HepG2 (cell line): ENCODE measurements around the gene GSTT2. TPM values are rescaled to one million over a fixed set of nuclear protein-coding genes. Genes with fewer than 3 reads are reported as not detected.

ENCODE experiments used
- ASH2L ChIP-seq: fragments of 300-600, 200-600 bp; sonication (generic); IDR thresholded peaks from 2 replicates; pipeline ENCODE4 v1.7.0; 2017; ENCODE audit warnings: low read depth, mild to moderate bottlenecking, moderate library complexity, mixed read lengths, low read length; ENCODE audit not compliant: insufficient read length
- BATF2 ChIP-seq: sonication (generic); formaldehyde crosslinking; IDR thresholded peaks from 2 replicates; pipeline ENCODE4 v1.8.0; 2022; ENCODE audit warnings: mild to moderate bottlenecking, missing genetic modification reagents, moderate library complexity
- FOXP1 ChIP-seq, 2 experiments: fragments of 450-650 bp in 1 of 2; IDR thresholded peaks; 2 replicates each; pipeline ENCODE4 v1.6.1; 2017 to 2018; ENCODE audit warnings: antibody characterized with exemption in 1 of 2
- GLMP ChIP-seq: sonication (generic); formaldehyde crosslinking; IDR thresholded peaks from 2 replicates; pipeline ENCODE4 v1.9.0; 2021; ENCODE audit warnings: missing genetic modification reagents, mild to moderate bottlenecking, borderline replicate concordance
- HMG20B ChIP-seq: conservative IDR thresholded peaks from 2 replicates; pipeline ENCODE4 v1.6.1; 2016; ENCODE audit warnings: missing genetic modification reagents, missing compliant biosample characterization
- HNF4G ChIP-seq, 2 experiments: sonication (generic) in 1 of 2; formaldehyde crosslinking in 1 of 2; IDR thresholded peaks; 2 replicates each; pipeline versions ENCODE4 v1.4.0 to v1.6.1; 2011 to 2020; ENCODE audit warnings: borderline replicate concordance in 2 of 2, low read depth in 2 of 2, mild to moderate bottlenecking in 2 of 2, low read length in 1 of 2, missing genetic modification reagents in 1 of 2, moderate library complexity in 1 of 2
- HNRNPUL1 ChIP-seq: fragments of 200-400 bp; formaldehyde crosslinking; IDR thresholded peaks from 2 replicates; pipeline ENCODE4 v1.6.1; 2017; ENCODE audit warnings: low read depth, mild to moderate bottlenecking, low read length, moderate library complexity
- KLF11 ChIP-seq: IDR thresholded peaks from 2 replicates; pipeline ENCODE4 v1.6.1; 2016; ENCODE audit warnings: missing compliant biosample characterization
- NBN ChIP-seq: fragments of 450-650 bp; conservative IDR thresholded peaks from 2 replicates; pipeline ENCODE4 v1.6.1; 2017
- RBFOX2 ChIP-seq: fragments of 200-400 bp; formaldehyde crosslinking; IDR thresholded peaks from 2 replicates; pipeline ENCODE4 v1.6.1; 2017; ENCODE audit warnings: low read depth, mild to moderate bottlenecking, low read length
- RXRA ChIP-seq: sonication (generic); formaldehyde crosslinking; IDR thresholded peaks from 2 replicates; pipeline ENCODE4 v1.5.1; 2020; ENCODE audit warnings: missing genetic modification reagents
- ZBTB39 ChIP-seq: sonication (generic); formaldehyde crosslinking; IDR thresholded peaks from 2 replicates; pipeline ENCODE4 v1.5.0; 2020; ENCODE audit warnings: missing genetic modification reagents
- ZNF280B ChIP-seq: sonication (generic); formaldehyde crosslinking; IDR thresholded peaks from 2 replicates; pipeline ENCODE4 v1.5.0; 2020; ENCODE audit warnings: missing genetic modification reagents, mild to moderate bottlenecking, borderline replicate concordance
- ZNF3 ChIP-seq: IDR thresholded peaks from 2 replicates; pipeline ENCODE4 v1.7.0; 2017; ENCODE audit warnings: inconsistent platforms
- ZNF331 ChIP-seq: sonication (generic); formaldehyde crosslinking; IDR thresholded peaks from 2 replicates; pipeline ENCODE4 v1.4.0; 2020; ENCODE audit warnings: missing genetic modification reagents
- ZNF460 ChIP-seq: sonication (generic); formaldehyde crosslinking; IDR thresholded peaks from 2 replicates; pipeline ENCODE4 v1.5.1; 2020; ENCODE audit warnings: missing genetic modification reagents, mild to moderate bottlenecking, borderline replicate concordance
- ZNF512 ChIP-seq: sonication (generic); formaldehyde crosslinking; IDR thresholded peaks from 2 replicates; pipeline ENCODE4 v1.4.0; 2020; ENCODE audit warnings: mild to moderate bottlenecking, missing genetic modification reagents
- ZNF644 ChIP-seq: IDR thresholded peaks from 2 replicates; pipeline ENCODE4 v1.6.1; 2016; ENCODE audit warnings: low read depth
- ZNF710 ChIP-seq: sonication (generic); formaldehyde crosslinking; IDR thresholded peaks from 2 replicates; pipeline ENCODE4 v1.5.0; 2020; ENCODE audit warnings: mild to moderate bottlenecking, missing genetic modification reagents, borderline replicate concordance
- ZNF780A ChIP-seq: sonication (generic); formaldehyde crosslinking; IDR thresholded peaks from 2 replicates; pipeline ENCODE4 v1.8.0; 2022; ENCODE audit warnings: mild to moderate bottlenecking, missing genetic modification reagents, moderate library complexity
- ZNF792 ChIP-seq: IDR thresholded peaks from 2 replicates; pipeline ENCODE4 v1.6.1; 2016
- polyA plus RNA-seq, 8 experiments: library from polyadenylated mRNA; depleted of rRNA in 3 of 8; stranded (reverse) in 7 of 8; unstranded in 1 of 8; fragments of >200 nt; fragmentation: Illumina TruSeq in 4 of 8; extraction: Trizol in 4 of 8; gene quantifications; 2 replicates each; pipeline versions ENCODE4 v1.2.1 to v1.2.3, GENCODE V29; 2011 to 2016; ENCODE audit warnings: low read depth in 4 of 8, missing spikeins in 1 of 8, mixed read lengths in 1 of 8; ENCODE audit not compliant: insufficient read depth in 1 of 8
- total RNA-seq, 5 experiments: library from RNA; depleted of rRNA; stranded (reverse); fragments of >200 nt; fragmentation: Illumina TruSeq; extraction: Trizol; gene quantifications; 2 replicates each; pipeline ENCODE4 v1.2.3, GENCODE V29; 2016; ENCODE audit warnings: low read depth in 1 of 5

The GSTT2 gene
- total and polyA plus RNA-seq, 2 of the 13 experiments (the other 11 are each of a cell fraction or from before 2014, with no cell fraction given) = not detected

- TF ChIP-seq GLMP (no peak), HMG20B (CRISPR knock-in tag) (no peak), ZNF792 (no peak), KLF11 (no peak), ZBTB39 (no peak), ZNF280B (CRISPR knock-in tag) (no peak), ZNF780A (CRISPR knock-in tag) (no peak), ZNF710 (peak; percentile 78; the same call in 1 of the 2 replicates), HNF4G (IDR thresholded peaks at IDR 0.05; ENCODE audit: borderline replicate concordance, low read depth, low read length) (peak; percentile 56; the same call in 1 of the 2 replicates), HNF4G (CRISPR knock-in tag; IDR thresholded peaks at IDR 0.05; ENCODE audit: borderline replicate concordance, low read depth) (no peak), HNRNPUL1 (no peak), BATF2 (CRISPR knock-in tag) (no peak), ZNF460 (CRISPR knock-in tag) (peak; percentile 90), FOXP1 (IDR thresholded peaks at IDR 0.05) (no peak), FOXP1 (CRISPR knock-in tag; IDR thresholded peaks at IDR 0.05) (peak; percentile 44; the same call in 1 of the 2 replicates), ASH2L (no peak), ZNF644 (CRISPR knock-in tag) (peak; percentile 58; the same call in 1 of the 2 replicates), RXRA (CRISPR knock-in tag) (no peak; the same call in 1 of the 2 replicates), ZNF3 (CRISPR knock-in tag) (no peak), RBFOX2 (no peak), ZNF331 (CRISPR knock-in tag) (0 out of 2 replicates have a peak, but pooled peaks have one; percentile 25), NBN (no peak), ZNF512 (CRISPR knock-in tag) (no peak)
Observed at GRCh38 chr22:23997092-23997491, 17.2 kb downstream of the GSTT2 start (continued).
